Mucosa of rectum (tissue), 2 donors: ENCODE results near the gene FCAMR.

Experiments
- H3K27ac ChIP-seq, 2 donors: one replicate each; pipeline ENCODE4 v1.7.0; 2013; ENCODE audit warnings: inconsistent platforms in 2 of 2, low read depth in 2 of 2, low read length in 2 of 2
- H3K27me3 ChIP-seq, 2 donors: one replicate each; pipeline ENCODE4 v1.7.0; 2013; ENCODE audit warnings: low read length in 2 of 2; ENCODE audit not compliant: control insufficient read depth in 2 of 2, insufficient read depth in 2 of 2
- H3K36me3 ChIP-seq, 2 donors: one replicate each; pipeline ENCODE4 v1.7.0; 2013; ENCODE audit warnings: low read length in 2 of 2; ENCODE audit not compliant: control insufficient read depth in 2 of 2, insufficient read depth in 2 of 2
- H3K4me1 ChIP-seq, 2 donors: one replicate each; pipeline ENCODE4 v1.7.0; 2013; ENCODE audit warnings: low read length in 2 of 2, mild to moderate bottlenecking in 1 of 2; ENCODE audit not compliant: control insufficient read depth in 2 of 2, insufficient read depth in 2 of 2
- H3K4me3 ChIP-seq, 2 donors: one replicate each; pipeline ENCODE4 v1.7.0; 2013; ENCODE audit warnings: low read length in 2 of 2
- H3K9ac ChIP-seq, 2 donors: one replicate each; pipeline ENCODE4 v1.7.0; 2013; ENCODE audit warnings: low read length in 2 of 2, low read depth in 1 of 2, mild to moderate bottlenecking in 1 of 2
- H3K9me3 ChIP-seq, 2 donors: one replicate each; pipeline ENCODE4 v1.7.0; 2013; ENCODE audit warnings: low read length in 2 of 2; ENCODE audit not compliant: control insufficient read depth in 2 of 2
- donor health status: healthy.
- donor health status: Normal muscosa, but diverticular disease.

The FCAMR gene

GRCh38 chr1:206951318-206952100 is 18.8 kb downstream of the FCAMR start:
- Histone ChIP-seq H3K27me3 (no peaks in the 10 kb centered on the region), H3K4me3 (peak overlapping the region in 1 of 2 donors; percentile 8), H3K36me3 (no peaks in the 10 kb centered on the region), H3K4me1 (peaks cover 61 to 87% of the 10 kb centered on the region in 2 donors), H3K9ac (peak overlapping the region in 1 of 2 donors; percentile 50), H3K9me3 (no peaks in the 10 kb centered on the region), H3K27ac (peak overlapping the region; percentile 89 to 91)

GRCh38 chr1:206949641-206950040 is 20.6 kb downstream of the FCAMR start:
- H3K9me3 ChIP-seq: no peaks in the 10 kb centered on the region
- no peak overlapping the region for H3K4me3 ChIP-seq
- no peak overlapping the region for H3K9ac ChIP-seq
- H3K27me3 ChIP-seq: no peaks in the 10 kb centered on the region
- H3K4me1 ChIP-seq: peaks cover 48 to 71% of the 10 kb centered on the region in 2 donors
- H3K27ac ChIP-seq: no peak overlapping the region
- H3K36me3 ChIP-seq: peaks cover 0 to 7% of the 10 kb centered on the region in 2 donors

GRCh38 chr1:206949208-206949607 is 21.1 kb downstream of the FCAMR start:
- Histone ChIP-seq H3K27ac (no peak overlapping the region), H3K9me3 (no peaks in the 10 kb centered on the region), H3K4me3 (no peak overlapping the region), H3K4me1 (peaks cover 44 to 66% of the 10 kb centered on the region in 2 donors), H3K36me3 (peaks cover 0 to 9% of the 10 kb centered on the region in 2 donors), H3K9ac (no peak overlapping the region), H3K27me3 (no peaks in the 10 kb centered on the region)

GRCh38 chr1:206947255-206947654 is 23.0 kb downstream of the FCAMR start:
- peak overlapping the region; percentile 83 to 90 for H3K27ac ChIP-seq
- H3K4me1 ChIP-seq: peaks cover 42 to 62% of the 10 kb centered on the region in 2 donors
- peaks cover 9 to 24% of the 10 kb centered on the region in 2 donors for H3K36me3 ChIP-seq
- peak overlapping the region; percentile 81 to 99 for H3K9ac ChIP-seq
- H3K4me3 ChIP-seq: peak overlapping the region; percentile 82 to 99
- H3K27me3 ChIP-seq: no peaks in the 10 kb centered on the region
- no peaks in the 10 kb centered on the region for H3K9me3 ChIP-seq

GRCh38 chr1:206946261-206946660 is 24.0 kb downstream of the FCAMR start, which contains the start of gene PIGR:
Gene PIGR, minus strand, starts transcription at chr1:206946466. Its CDS starts 5,935 bp downstream, at chr1:206940531.
- Histone ChIP-seq H3K9ac (peak within 1 kb of the TSS; percentile 81 to 99), H3K27ac (peak within 1 kb of the TSS; percentile 83 to 90), H3K4me3 (peak within 1 kb of the TSS; percentile 82 to 99), H3K36me3 (peaks cover 11 to 28% of the 10 kb centered on the region in 2 donors), H3K27me3 (no peaks in the 10 kb centered on the region), H3K9me3 (no peaks in the 10 kb centered on the region), H3K4me1 (peaks cover 43 to 60% of the 10 kb centered on the region in 2 donors)

- Histone ChIP-seq H3K4me1 (peaks cover 43 to 60% of the 10 kb centered on the region in 2 donors), H3K9ac (peak overlapping the region; percentile 81 to 99), H3K4me3 (peak overlapping the region; percentile 82 to 99), H3K27ac (peak overlapping the region; percentile 83 to 90), H3K9me3 (no peaks in the 10 kb centered on the region), H3K36me3 (peaks cover 13 to 33% of the 10 kb centered on the region in 2 donors), H3K27me3 (no peaks in the 10 kb centered on the region)
These were observed 24.5 kb downstream of the FCAMR start for GRCh38 chr1:206945779-206946178.

GRCh38 chr1:206944703-206945102 is 25.6 kb downstream of the FCAMR start:
- Histone ChIP-seq H3K9me3 (no peaks in the 10 kb centered on the region), H3K4me3 (peak overlapping the region; percentile 82 to 99), H3K9ac (peak overlapping the region; percentile 81 to 99), H3K27me3 (no peaks in the 10 kb centered on the region), H3K4me1 (peaks cover 48 to 63% of the 10 kb centered on the region in 2 donors), H3K27ac (peak overlapping the region; percentile 83 to 90), H3K36me3 (peaks cover 21 to 41% of the 10 kb centered on the region in 2 donors)

GRCh38 chr1:206941766-206942418 is 28.4 kb downstream of the FCAMR start:
- Histone ChIP-seq H3K27ac (peak overlapping the region; percentile 90), H3K4me1 (peaks cover 38 to 63% of the 10 kb centered on the region in 2 donors), H3K36me3 (peaks cover 42 to 61% of the 10 kb centered on the region in 2 donors), H3K9ac (peak overlapping the region; percentile 56 to 81), H3K4me3 (peak overlapping the region; percentile 50 to 99), H3K9me3 (no peaks in the 10 kb centered on the region), H3K27me3 (no peaks in the 10 kb centered on the region)

GRCh38 chr1:206940588-206940936 is 29.7 kb downstream of the FCAMR start:
- Histone ChIP-seq H3K9ac (peak overlapping the region; percentile 14 to 66), H3K9me3 (no peaks in the 10 kb centered on the region), H3K4me3 (peak overlapping the region; percentile 50 to 68), H3K36me3 (peaks cover 54 to 75% of the 10 kb centered on the region in 2 donors), H3K27ac (peak overlapping the region; percentile 84 to 90), H3K4me1 (peaks cover 38 to 65% of the 10 kb centered on the region in 2 donors), H3K27me3 (no peaks in the 10 kb centered on the region)
